MCF 10A (cell line): Measurements from ENCODE around the gene BCAS3. TPM values are rescaled to one million over a fixed set of nuclear protein-coding genes. Genes with fewer than 3 reads are reported as not detected.

Experiments used
- BruUV-seq: library from RNA; stranded (reverse); fragments of 400-500 nt; replicated peaks from 2 replicates; lab custom pipeline; 2021; lab: Mats Ljungman, UMichigan
- CTCF ChIA-PET: fragments of 300-600 bp; sonication (Branson Sonifier 250); formaldehyde crosslinking; extraction: SDS; loops from one replicate; lab custom pipeline; 2021; ENCODE audit warnings: antibody characterized with exemption, inconsistent platforms; lab: Yijun Ruan, JAX
- POLR2A ChIA-PET: fragments of 300-600, 350-650 bp; sonication (Branson Sonifier 250); formaldehyde crosslinking; extraction: SDS; loops from one replicate; lab custom pipeline; 2020; ENCODE audit warnings: antibody characterized with exemption, inconsistent platforms; lab: Yijun Ruan, JAX
- DNase-seq: peaks from one replicate; pipeline ENCODE4 v3.0.0-alpha.2; 2018; ENCODE audit not compliant: unreplicated experiment
- H3K27ac Mint-ChIP-seq: one replicate; pipeline ENCODE4 v1.8.0; 2022; ENCODE audit warnings: mild to moderate bottlenecking, low read depth, mixed read lengths; ENCODE audit not compliant: unreplicated experiment
- H3K27me3 Mint-ChIP-seq: one replicate; pipeline ENCODE4 v1.8.0; 2022; ENCODE audit warnings: mixed read lengths; ENCODE audit not compliant: insufficient read depth, unreplicated experiment
- H3K36me3 Mint-ChIP-seq: one replicate; pipeline ENCODE4 v1.8.0; 2022; ENCODE audit warnings: mild to moderate bottlenecking, moderate library complexity, mixed read lengths; ENCODE audit not compliant: insufficient read depth, unreplicated experiment
- H3K4me1 Mint-ChIP-seq: one replicate; pipeline ENCODE4 v1.8.0; 2022; ENCODE audit warnings: mixed read lengths; ENCODE audit not compliant: insufficient read depth, unreplicated experiment
- H3K4me3 Mint-ChIP-seq: one replicate; pipeline ENCODE4 v1.8.0; 2022; ENCODE audit warnings: mild to moderate bottlenecking, moderate library complexity, mixed read lengths; ENCODE audit not compliant: unreplicated experiment
- H3K9me3 Mint-ChIP-seq: one replicate; pipeline ENCODE4 v1.8.0; 2022; ENCODE audit warnings: mixed read lengths; ENCODE audit not compliant: unreplicated experiment
- intact Hi-C: fragments of 100-400 bp; cut with micrococcal nuclease; formaldehyde crosslinking; loops from 2 replicates; pipeline ENCODE4 v1.14.1; 2022
- total RNA-seq: library from RNA; stranded (reverse); gene quantifications from 2 replicates; pipeline ENCODE4 v1.2.3, GENCODE V29; 2022
- TF ChIP-seq, protein P1 (sequence below): fragments of 200-600 bp; IDR thresholded peaks from one replicate; pipeline ENCODE4 v1.8.0; 2022; ENCODE audit warnings: antibody characterized with exemption, mild to moderate bottlenecking; ENCODE audit not compliant: unreplicated experiment

The BCAS3 gene
- total RNA-seq, 1 experiment from 2014 or later, result 14.6 TPM

DNA sequence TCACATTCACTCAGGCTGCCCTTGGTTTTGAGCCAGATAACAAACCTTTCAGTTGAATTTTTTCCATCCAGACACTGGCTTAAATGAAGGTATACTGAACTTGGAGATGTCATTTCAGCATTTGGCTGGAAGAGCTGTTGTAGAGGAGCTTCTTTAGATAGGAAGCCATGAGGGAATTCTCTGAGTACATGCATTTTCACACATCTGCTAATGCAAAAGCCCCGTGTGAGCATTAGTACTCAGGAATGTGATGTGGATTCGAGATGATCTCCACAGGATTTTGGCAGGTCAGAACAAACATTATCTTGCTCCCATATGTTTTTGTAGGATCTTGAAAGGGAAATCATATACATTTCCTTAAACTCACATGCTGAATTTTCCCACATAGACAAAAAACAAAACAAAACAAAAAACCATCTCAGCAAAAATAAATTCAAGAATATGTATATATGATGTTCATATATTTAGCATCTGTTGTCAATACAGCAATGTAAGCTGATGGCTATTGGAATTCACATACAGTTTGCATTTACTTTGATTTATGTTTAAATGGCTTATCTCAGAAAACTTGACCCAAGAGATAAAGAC, 444.8 kb downstream of the BCAS3 start:
- Mint-ChIP-seq H3K9me3 (no peaks in the 10 kb centered on the region), H3K27ac (no peak overlapping the region), H3K4me1 (no peaks in the 10 kb centered on the region), H3K27me3 (no peaks in the 10 kb centered on the region), H3K4me3 (no peak overlapping the region), H3K36me3 (no peaks in the 10 kb centered on the region)
- no peak for DNase-seq
- POLR2A ChIA-PET, result no interaction called here
- CTCF ChIA-PET, result no interaction called here
- intact Hi-C loops, result no loop called here
- TF ChIP-seq, protein P1, sequence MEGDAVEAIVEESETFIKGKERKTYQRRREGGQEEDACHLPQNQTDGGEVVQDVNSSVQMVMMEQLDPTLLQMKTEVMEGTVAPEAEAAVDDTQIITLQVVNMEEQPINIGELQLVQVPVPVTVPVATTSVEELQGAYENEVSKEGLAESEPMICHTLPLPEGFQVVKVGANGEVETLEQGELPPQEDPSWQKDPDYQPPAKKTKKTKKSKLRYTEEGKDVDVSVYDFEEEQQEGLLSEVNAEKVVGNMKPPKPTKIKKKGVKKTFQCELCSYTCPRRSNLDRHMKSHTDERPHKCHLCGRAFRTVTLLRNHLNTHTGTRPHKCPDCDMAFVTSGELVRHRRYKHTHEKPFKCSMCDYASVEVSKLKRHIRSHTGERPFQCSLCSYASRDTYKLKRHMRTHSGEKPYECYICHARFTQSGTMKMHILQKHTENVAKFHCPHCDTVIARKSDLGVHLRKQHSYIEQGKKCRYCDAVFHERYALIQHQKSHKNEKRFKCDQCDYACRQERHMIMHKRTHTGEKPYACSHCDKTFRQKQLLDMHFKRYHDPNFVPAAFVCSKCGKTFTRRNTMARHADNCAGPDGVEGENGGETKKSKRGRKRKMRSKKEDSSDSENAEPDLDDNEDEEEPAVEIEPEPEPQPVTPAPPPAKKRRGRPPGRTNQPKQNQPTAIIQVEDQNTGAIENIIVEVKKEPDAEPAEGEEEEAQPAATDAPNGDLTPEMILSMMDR, result no peak
- no TSS peak for BruUV-seq

DNA sequence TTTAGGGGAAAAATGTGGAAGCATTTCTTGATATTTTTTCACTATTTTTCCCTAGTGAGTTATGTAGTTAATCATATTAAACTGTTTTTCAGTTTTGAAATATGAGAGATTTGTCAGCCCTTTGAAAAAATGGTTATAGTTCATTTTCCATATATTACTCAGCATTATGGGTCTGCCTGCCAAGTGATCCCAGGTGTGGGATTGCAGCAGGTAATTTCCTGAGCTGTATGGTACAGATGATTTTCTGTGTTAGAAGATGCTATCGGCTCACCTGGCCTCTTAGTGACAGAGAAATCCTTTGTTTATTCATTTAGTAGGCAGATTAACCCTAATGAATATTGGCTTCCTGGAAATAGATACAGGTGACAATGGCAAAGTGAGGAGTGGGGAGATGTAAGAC, 446.9 kb downstream of the BCAS3 start:
- H3K27ac Mint-ChIP-seq, result no peak overlapping the region
- ChIA-PET CTCF (interaction anchor here (0.6 to 0.7 kb wide), 2 partner anchors 41 to 237 kb away, joined by 3 read pairs; no protein-coding TSS in a partner anchor), POLR2A (no interaction called here)
- no peak overlapping the region for H3K4me3 Mint-ChIP-seq
- H3K36me3 Mint-ChIP-seq, result no peaks in the 10 kb centered on the region
- BruUV-seq, result no TSS peak
- intact Hi-C loops, result no loop called here
- no peak for DNase-seq
- TF ChIP-seq, protein P1, result no peak
- H3K4me1 Mint-ChIP-seq, result no peaks in the 10 kb centered on the region
- no peaks in the 10 kb centered on the region for H3K9me3 Mint-ChIP-seq
- H3K27me3 Mint-ChIP-seq, result no peaks in the 10 kb centered on the region

DNA sequence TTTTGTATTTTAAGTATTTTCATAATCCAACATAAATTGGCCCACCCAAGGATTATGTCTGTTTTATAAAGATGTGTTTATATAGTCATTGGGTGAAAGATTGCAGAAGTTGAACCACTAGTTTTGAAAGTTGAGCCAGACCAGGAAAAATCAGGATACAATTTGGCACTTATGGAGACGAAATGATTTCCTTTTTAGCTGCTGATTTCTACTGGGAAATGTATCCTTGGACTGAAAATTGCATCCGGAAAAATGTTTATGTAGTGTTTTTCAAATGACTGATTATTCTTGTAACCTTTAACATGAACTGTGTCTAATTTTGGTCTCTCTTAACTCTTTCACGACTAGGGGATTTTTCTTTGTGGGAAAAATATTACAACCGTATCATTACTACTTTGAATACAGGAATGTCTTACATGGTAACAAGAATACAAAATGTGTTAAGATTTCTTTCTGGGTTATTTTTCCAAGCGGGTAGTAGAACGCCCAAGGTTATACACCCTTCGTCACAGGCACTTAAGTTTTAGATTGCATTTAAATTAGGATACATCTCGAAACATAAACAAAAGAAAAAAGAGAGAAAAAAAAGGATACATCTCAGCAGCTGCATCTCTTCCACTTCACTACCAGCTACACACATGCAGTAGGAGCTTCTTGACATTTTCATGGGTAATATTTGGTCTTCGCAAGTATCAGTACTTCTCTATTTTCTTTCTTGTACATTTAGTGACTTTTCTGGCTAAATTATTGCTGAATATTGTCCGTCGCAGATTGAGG, 449.0 kb downstream of the BCAS3 start:
- TF ChIP-seq, protein P1, result no peak
- POLR2A ChIA-PET, result interaction anchor here (0.6 kb wide), 1 partner anchor 285 kb away, joined by 3 read pairs; no protein-coding TSS in a partner anchor

DNA sequence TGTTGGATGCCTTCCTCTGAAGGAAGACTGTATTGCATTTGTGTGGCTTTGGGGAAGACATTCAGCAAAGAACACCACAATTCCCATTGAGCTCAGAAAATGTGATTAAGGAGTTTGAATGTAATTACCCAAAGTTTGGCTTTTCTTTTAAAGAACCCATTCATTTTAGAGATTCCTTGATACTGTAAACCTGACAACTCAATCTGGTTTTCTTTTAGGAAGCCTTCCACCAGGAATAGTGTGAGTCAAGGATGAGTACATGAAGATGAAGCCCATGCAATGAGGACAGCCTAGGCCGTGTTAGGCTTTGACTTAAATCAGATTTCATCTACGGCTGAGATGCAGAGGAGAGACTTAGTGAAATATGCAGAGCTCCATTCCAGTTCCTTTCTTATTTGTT, 450.3 kb downstream of the BCAS3 start:
- Mint-ChIP-seq H3K36me3 (no peaks in the 10 kb centered on the region), H3K27ac (no peak overlapping the region), H3K9me3 (no peaks in the 10 kb centered on the region), H3K27me3 (no peaks in the 10 kb centered on the region), H3K4me1 (no peaks in the 10 kb centered on the region), H3K4me3 (no peak overlapping the region)
- ChIA-PET CTCF (no interaction called here), POLR2A (no interaction called here)
- BruUV-seq, result no TSS peak
- TF ChIP-seq, protein P1, result no peak
- DNase-seq, result no peak
- intact Hi-C loops, result no loop called here

More for the DNA sequence above, 449.0 kb downstream of the BCAS3 start:
- Mint-ChIP-seq H3K9me3 (no peaks in the 10 kb centered on the region), H3K4me3 (no peak overlapping the region), H3K27me3 (no peaks in the 10 kb centered on the region), H3K4me1 (no peaks in the 10 kb centered on the region), H3K27ac (no peak overlapping the region), H3K36me3 (no peaks in the 10 kb centered on the region)
- no TSS peak for BruUV-seq
- CTCF ChIA-PET, result no interaction called here
- intact Hi-C loops, result no loop called here
- DNase-seq, result no peak
